A549 treated with ZK216348 at 1 μM for 4 hours (cell line): ENCODE results near the gene CCDC12. TPM values are rescaled to one million over a fixed set of nuclear protein-coding genes. Genes with fewer than 3 reads are reported as not detected.

Source experiments
- total RNA-seq: library from RNA; stranded (reverse); fragments of 200-300 nt; extraction: Qiagen RNA extraction; gene quantifications from 5 replicates; pipeline ENCODE4 v1.2.3, GENCODE V29; 2022; ENCODE audit warnings: low read depth

CCDC12 gene
- total RNA-seq: 56.7 to 122 TPM (median 59.8 TPM) in 5 replicates

DNA sequence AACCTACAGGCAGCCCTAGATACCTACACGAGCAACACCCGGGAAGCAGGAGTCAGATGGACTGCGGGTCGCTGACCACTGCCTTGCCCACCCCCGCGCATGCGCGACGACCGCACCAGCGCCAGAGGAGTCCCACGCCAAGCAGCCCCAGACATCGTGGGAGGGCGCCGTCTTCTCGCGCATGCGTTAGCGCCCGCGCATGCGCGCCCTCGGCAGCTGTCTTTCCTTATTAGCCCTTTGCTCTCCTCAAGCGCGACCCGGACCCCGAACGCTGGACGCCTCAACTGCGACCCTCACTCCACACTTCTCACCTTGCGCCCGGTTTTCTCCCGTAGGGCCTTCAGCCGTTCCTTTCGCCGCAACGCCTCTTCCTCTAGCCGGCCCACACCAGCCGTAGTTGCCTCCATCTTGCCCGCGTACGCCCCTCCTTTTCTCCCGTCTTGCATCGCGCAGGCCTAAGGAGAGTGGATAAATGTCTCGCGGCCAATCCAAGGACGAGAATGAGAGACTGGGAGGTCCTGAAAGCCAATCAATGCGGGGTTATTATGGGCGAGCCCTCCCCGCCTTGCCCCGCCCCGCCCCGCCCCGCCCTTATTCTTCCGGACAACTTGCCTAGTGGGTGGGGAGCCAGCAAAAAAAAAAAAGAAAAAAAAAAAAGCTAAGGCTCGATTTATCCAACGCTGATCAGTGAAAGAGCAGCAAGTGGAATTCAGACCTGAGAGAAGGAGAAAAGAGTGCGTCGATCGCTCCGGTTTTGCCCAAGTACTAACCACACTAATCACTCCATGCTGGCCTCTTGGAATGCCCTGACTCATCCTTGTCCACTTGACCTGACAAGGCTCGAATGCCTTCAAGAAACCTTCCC, at the start of gene CCDC12:
TSS of gene CCDC12 (minus strand) at position 420 of the 865 bp plus-strand sequence. CDS start at position 407, 13 bp downstream.

GRCh38 chr3:46978985-46979944, 2.7 kb upstream of the CCDC12 start, which contains the start of gene NBEAL2:
TSS of gene NBEAL2 (plus strand) at chr3:46979666. CDS start at chr3:46979862, 196 bp downstream.

DNA sequence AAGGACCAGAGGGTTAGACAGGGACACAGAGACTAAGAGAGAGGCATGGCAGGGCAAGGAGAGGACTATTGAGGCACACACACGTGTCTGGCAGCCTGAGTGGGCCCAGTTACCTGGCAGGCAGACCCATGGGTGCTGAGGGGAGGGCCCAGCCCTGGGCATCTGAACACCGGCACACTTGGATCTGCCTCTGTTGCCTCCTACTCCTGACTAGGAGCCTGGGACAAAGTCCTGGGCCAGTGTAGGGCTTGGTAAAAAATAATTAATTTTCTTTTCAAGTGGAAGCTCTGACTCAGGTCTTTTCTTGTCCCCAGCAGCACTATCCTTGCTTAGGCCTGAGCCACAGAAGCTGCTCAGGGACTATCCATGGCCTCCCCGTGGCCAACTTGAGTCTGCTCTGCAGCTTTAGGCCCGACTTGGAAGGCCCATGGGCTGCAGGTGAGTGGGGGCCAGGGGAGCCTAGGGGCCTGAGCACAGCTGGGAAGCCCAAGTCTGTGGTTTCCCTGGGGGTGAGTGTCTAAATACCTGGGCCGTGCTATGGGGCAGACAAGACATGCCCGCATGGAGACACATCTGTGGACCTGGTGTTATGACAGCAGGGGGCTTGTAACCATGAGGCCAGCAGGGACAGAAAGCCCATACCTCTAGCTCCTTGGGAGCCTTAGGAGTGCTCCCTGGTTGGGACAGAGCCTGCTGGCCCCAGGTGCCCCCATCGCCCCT, 99.0 kb downstream of the CCDC12 start, which contains the start of gene PTH1R:
TSS of gene PTH1R (plus strand) at position 316 of the 720 bp plus-strand sequence. CDS start 5,839 bp downstream, outside the sequence.

Other genes starting within 250 kb of the CCDC12 start
- gene MYL3, start 113.3 kb downstream of the CCDC12 start, total RNA-seq: 0.16 TPM in 1 of 5 replicates, not detected in the others
- gene PTH1R, start 99.0 kb downstream of the CCDC12 start, total RNA-seq: 0.28 to 0.89 TPM (median 0.58 TPM) in 5 replicates
- gene NBEAL2, start 2.9 kb upstream of the CCDC12 start, total RNA-seq: 45.6 to 87.5 TPM (median 63.1 TPM) in 5 replicates
- gene SETD2, start 187.4 kb upstream of the CCDC12 start, total RNA-seq: 18.1 to 24.9 TPM (median 19.8 TPM) in 5 replicates